Measurements from ENCODE around the gene USH1C. TPM values are rescaled to one million over a fixed set of nuclear protein-coding genes. Genes with fewer than 3 reads are reported as not detected.

Gene USH1C
- total and polyA plus RNA-seq, 4 donors: 0.09 to 1.3 (median 0.75) TPM

GRCh38 chr11:17572791-17573460 lies 28.7 kb upstream of the USH1C start:
- H3K36me3 ChIP-seq (ENCODE audit: control insufficient read depth in 4 of 4, insufficient read depth in 3 of 4, low read depth in 1 of 4, low read length in 3 of 4): no peaks in the 10 kb centered on the region

GRCh38 chr11:17572359-17572690 lies 28.1 kb upstream of the USH1C start:
- Histone ChIP-seq H3K4me1 (ENCODE audit: control insufficient read depth in 4 of 4, insufficient read depth in 4 of 4, low read length in 3 of 4) (no peaks in the 10 kb centered on the region), H3K27me3 (ENCODE audit: control insufficient read depth in 4 of 4, insufficient read depth in 4 of 4, low read length in 3 of 4) (no peaks in the 10 kb centered on the region), H3K27ac (ENCODE audit: low read depth in 1 of 2, low read length in 2 of 2) (no peak overlapping the region), H3K4me3 (ENCODE audit: low read depth in 1 of 3, low read length in 3 of 3) (no peak overlapping the region), H3K9ac (ENCODE audit: low read depth in 1 of 2, low read length in 2 of 2) (no peak overlapping the region), H3K36me3 (ENCODE audit: control insufficient read depth in 4 of 4, insufficient read depth in 3 of 4, low read depth in 1 of 4, low read length in 3 of 4) (no peaks in the 10 kb centered on the region), H3K9me3 (ENCODE audit: control insufficient read depth in 4 of 4, low read length in 3 of 4) (no peaks in the 10 kb centered on the region)
- TF ChIP-seq YY1 (IDR thresholded peaks at IDR 0.05) (no peak), CTCF (IDR thresholded peaks at IDR 0.05; ENCODE audit: low read depth, low read length, missing input control) (no peak)
- no peak for DNase-seq (ENCODE audit: low spot score)
- WGBS: 61% methylated on average over 3 of the region's 3 CpGs

More at GRCh38 chr11:17572791-17573460, 28.7 kb upstream of the USH1C start:
- Histone ChIP-seq H3K27ac (ENCODE audit: low read depth in 1 of 2, low read length in 2 of 2) (no peak overlapping the region), H3K9ac (ENCODE audit: low read depth in 1 of 2, low read length in 2 of 2) (no peak overlapping the region), H3K27me3 (ENCODE audit: control insufficient read depth in 4 of 4, insufficient read depth in 4 of 4, low read length in 3 of 4) (no peaks in the 10 kb centered on the region), H3K9me3 (ENCODE audit: control insufficient read depth in 4 of 4, low read length in 3 of 4) (no peaks in the 10 kb centered on the region), H3K4me1 (ENCODE audit: control insufficient read depth in 4 of 4, insufficient read depth in 4 of 4, low read length in 3 of 4) (no peaks in the 10 kb centered on the region), H3K4me3 (ENCODE audit: low read depth in 1 of 3, low read length in 3 of 3) (no peak overlapping the region)
- no peak for TF ChIP-seq RAD21 (IDR thresholded peaks at IDR 0.05)
- no peak for TF ChIP-seq ATF3 (IDR thresholded peaks at IDR 0.05)
- TF ChIP-seq SP1 (IDR thresholded peaks at IDR 0.05): no peak
- no peak for TF ChIP-seq JUND (IDR thresholded peaks at IDR 0.05)
- TF ChIP-seq EGR1 (IDR thresholded peaks at IDR 0.05; ENCODE audit: low read depth in 2 of 2): no peak
- TF ChIP-seq HNF4A (conservative IDR thresholded peaks at IDR 0.05): no peak
- no peak for TF ChIP-seq RXRA (IDR thresholded peaks at IDR 0.05)
- TF ChIP-seq YY1 (IDR thresholded peaks at IDR 0.05): no peak
- no peak for TF ChIP-seq FOXA2 (IDR thresholded peaks at IDR 0.05)
- TF ChIP-seq ZBTB33 (IDR thresholded peaks at IDR 0.05): no peak
- 88% methylated on average over 20 of the region's 20 CpGs for WGBS
- DNase-seq (ENCODE audit: low spot score): no peak

- Histone ChIP-seq H3K9ac (ENCODE audit: low read depth in 1 of 2, low read length in 2 of 2) (no peak overlapping the region), H3K9me3 (ENCODE audit: control insufficient read depth in 4 of 4, low read length in 3 of 4) (no peaks in the 10 kb centered on the region), H3K4me3 (ENCODE audit: low read depth in 1 of 3, low read length in 3 of 3) (no peak overlapping the region), H3K27ac (ENCODE audit: low read depth in 1 of 2, low read length in 2 of 2) (no peak overlapping the region), H3K27me3 (ENCODE audit: control insufficient read depth in 4 of 4, insufficient read depth in 4 of 4, low read length in 3 of 4) (no peaks in the 10 kb centered on the region), H3K36me3 (ENCODE audit: control insufficient read depth in 4 of 4, insufficient read depth in 3 of 4, low read depth in 1 of 4, low read length in 3 of 4) (no peaks in the 10 kb centered on the region), H3K4me1 (ENCODE audit: control insufficient read depth in 4 of 4, insufficient read depth in 4 of 4, low read length in 3 of 4) (no peaks in the 10 kb centered on the region)
- WGBS: 80% methylated on average over 14 of the region's 14 CpGs
- DNase-seq (ENCODE audit: low spot score): no peak
- TF ChIP-seq CTCF (IDR thresholded peaks at IDR 0.05; ENCODE audit: low read depth, low read length, missing input control): no peak
- no peak for TF ChIP-seq SP1 (IDR thresholded peaks at IDR 0.05)
- no peak for TF ChIP-seq FOXA2 (IDR thresholded peaks at IDR 0.05)
- no peak for TF ChIP-seq REST (IDR thresholded peaks at IDR 0.05)
- no peak for TF ChIP-seq RAD21 (IDR thresholded peaks at IDR 0.05)
- TF ChIP-seq NR2F2 (IDR thresholded peaks at IDR 0.05): no peak
Observed at GRCh38 chr11:17571431-17572358, 27.5 kb upstream of the USH1C start.
